Nephron progenitor cell (in vitro differentiated cells): ENCODE results near the gene TMEM208.
A peak's percentile ranks its signal among the peaks of the same experiment; 100 is the strongest.

Experiments used
- DNase-seq: peaks from one replicate; pipeline ENCODE4 v3.0.0; 2021
- H3K27ac Mint-ChIP-seq: 2 replicates; pipeline ENCODE4 v1.8.0; 2021; ENCODE audit warnings: mild to moderate bottlenecking, moderate library complexity, mixed read lengths
- H3K27me3 Mint-ChIP-seq: 2 replicates; pipeline ENCODE4 v1.8.0; 2021; ENCODE audit warnings: mild to moderate bottlenecking, low read depth, mixed read lengths; ENCODE audit not compliant: poor library complexity
- H3K36me3 Mint-ChIP-seq: 2 replicates; pipeline ENCODE4 v1.8.0; 2021; ENCODE audit warnings: low read depth, mixed read lengths
- H3K4me1 Mint-ChIP-seq: 2 replicates; pipeline ENCODE4 v1.8.0; 2021; ENCODE audit warnings: mixed read lengths
- H3K4me3 Mint-ChIP-seq: 2 replicates; pipeline ENCODE4 v1.8.0; 2021; ENCODE audit warnings: mild to moderate bottlenecking, moderate library complexity, mixed read lengths
- H3K9me3 Mint-ChIP-seq: 2 replicates; pipeline ENCODE4 v1.8.0; 2021; ENCODE audit warnings: mild to moderate bottlenecking, moderate library complexity, mixed read lengths
- TF ChIP-seq, protein P1 (sequence below): fragments of 200-600 bp; sonication (generic); IDR thresholded peaks from 2 replicates; pipeline ENCODE4 v1.5.0; 2021; ENCODE audit warnings: antibody characterized with exemption

TMEM208 gene

DNA sequence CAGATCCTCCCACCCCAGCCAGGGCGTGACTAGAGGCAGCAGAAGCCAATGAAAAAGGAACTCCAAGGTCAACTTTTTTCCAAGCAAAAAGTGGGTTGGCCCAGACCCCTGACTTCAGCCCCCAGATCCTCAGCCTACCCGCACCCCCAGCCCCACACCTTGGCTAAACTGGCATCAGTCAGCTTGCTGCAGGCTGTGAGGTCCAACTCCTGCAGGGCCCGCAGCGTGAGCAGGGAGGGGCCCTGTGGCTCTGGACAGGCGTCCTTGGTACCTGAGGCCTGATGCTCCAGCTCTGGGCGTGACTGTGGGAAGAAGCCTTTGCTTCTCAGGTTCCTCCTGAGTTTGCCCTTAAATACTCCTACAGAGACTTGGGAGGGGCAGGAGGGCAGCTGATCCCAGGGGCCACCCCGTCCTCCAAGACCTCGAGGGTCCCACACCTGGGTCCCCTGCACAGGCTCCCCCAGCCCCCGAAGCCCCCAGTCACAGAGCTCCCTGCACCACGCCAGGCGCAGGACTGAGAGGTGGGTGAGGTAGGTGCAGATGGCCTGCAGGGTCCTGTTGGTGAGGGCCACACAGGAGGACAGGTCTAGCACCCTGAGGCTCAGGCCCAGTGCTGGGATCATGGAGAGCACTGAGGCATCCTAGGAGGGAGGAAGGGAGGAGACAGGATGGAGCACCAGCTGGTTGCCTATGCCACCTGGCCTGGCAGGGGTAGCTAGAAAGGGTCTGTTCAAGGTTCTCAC lies 18.6 kb upstream of the TMEM208 start:
- TF ChIP-seq, protein P1, sequence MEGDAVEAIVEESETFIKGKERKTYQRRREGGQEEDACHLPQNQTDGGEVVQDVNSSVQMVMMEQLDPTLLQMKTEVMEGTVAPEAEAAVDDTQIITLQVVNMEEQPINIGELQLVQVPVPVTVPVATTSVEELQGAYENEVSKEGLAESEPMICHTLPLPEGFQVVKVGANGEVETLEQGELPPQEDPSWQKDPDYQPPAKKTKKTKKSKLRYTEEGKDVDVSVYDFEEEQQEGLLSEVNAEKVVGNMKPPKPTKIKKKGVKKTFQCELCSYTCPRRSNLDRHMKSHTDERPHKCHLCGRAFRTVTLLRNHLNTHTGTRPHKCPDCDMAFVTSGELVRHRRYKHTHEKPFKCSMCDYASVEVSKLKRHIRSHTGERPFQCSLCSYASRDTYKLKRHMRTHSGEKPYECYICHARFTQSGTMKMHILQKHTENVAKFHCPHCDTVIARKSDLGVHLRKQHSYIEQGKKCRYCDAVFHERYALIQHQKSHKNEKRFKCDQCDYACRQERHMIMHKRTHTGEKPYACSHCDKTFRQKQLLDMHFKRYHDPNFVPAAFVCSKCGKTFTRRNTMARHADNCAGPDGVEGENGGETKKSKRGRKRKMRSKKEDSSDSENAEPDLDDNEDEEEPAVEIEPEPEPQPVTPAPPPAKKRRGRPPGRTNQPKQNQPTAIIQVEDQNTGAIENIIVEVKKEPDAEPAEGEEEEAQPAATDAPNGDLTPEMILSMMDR: no peak
- H3K9me3 Mint-ChIP-seq: no peaks in the 10 kb centered on the region
- peaks cover 7% of the 10 kb centered on the region for H3K27me3 Mint-ChIP-seq
- H3K4me1 Mint-ChIP-seq: no peaks in the 10 kb centered on the region
- no peak overlapping the region for H3K27ac Mint-ChIP-seq
- no peak overlapping the region for H3K4me3 Mint-ChIP-seq
- no peaks in the 10 kb centered on the region for H3K36me3 Mint-ChIP-seq
- no peak for DNase-seq

DNA sequence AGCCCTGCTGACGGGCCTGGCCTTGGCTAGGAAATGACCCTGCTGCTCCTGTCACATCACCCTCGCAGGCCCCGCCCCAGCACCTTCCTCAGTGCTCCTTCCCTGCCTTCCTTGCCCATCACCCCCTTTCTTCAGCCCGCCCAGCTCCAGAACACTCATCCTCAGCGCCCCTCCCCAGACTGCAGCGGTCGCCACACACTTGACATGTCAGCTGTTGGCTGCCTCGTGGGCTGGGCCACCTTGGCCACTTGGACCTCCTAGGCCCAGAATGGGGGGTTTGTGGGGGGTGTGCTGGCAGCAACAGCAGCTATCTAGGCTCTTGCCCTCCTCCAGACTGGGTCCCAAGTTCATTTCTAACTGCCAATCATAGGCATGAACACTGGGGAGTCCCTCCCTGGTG lies 17.4 kb upstream of the TMEM208 start:
- Mint-ChIP-seq H3K9me3 (no peaks in the 10 kb centered on the region), H3K36me3 (no peaks in the 10 kb centered on the region), H3K27me3 (peaks cover 10% of the 10 kb centered on the region), H3K27ac (no peak overlapping the region), H3K4me3 (no peak overlapping the region), H3K4me1 (no peaks in the 10 kb centered on the region)
- DNase-seq: no peak
- TF ChIP-seq, protein P1: no peak

DNA sequence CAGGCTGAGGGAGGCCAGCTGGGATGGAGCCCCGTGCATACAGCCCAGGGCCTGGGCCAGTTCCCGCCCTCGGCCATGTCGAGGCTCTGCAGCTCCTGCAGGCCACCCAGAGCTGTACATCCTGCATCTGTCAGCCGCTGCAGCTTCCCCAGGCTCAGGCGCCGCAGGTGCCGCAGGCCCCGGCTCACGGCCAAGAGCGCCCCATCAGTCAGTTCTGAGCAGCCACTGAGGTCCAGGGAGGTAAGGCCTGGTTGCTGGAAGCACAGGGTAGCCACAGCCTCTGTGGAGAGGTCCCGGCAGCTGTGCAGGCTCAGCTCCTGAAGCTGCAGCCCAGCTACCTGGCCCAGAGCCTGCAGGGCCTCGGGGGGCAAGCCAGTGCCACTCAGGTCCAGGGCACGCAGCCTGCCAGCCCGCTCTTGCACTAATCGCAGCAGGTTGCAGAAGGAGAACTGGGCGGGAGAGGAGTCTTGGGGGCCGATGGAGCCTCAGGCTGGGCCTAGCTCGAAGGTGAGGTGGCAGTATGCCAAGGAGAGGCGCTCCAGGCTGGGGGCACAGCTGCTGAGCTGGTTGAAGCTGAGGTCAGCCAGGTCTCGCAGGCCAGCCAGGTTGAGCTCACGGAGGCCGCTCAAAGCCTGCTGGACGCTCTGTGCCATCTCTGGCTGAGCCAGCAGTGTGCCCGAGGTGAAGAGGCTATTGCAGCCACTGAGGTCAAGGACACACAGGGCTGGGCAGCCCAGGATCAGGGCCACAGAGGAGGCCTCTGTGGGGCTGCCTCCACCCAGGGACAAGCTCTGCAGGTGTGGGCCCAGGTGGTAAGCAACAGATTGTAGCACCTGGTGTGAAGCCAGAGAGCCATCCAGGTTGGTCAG lies 16.6 kb upstream of the TMEM208 start:
- TF ChIP-seq, protein P1: no peak
- H3K27ac Mint-ChIP-seq: no peak overlapping the region

DNA sequence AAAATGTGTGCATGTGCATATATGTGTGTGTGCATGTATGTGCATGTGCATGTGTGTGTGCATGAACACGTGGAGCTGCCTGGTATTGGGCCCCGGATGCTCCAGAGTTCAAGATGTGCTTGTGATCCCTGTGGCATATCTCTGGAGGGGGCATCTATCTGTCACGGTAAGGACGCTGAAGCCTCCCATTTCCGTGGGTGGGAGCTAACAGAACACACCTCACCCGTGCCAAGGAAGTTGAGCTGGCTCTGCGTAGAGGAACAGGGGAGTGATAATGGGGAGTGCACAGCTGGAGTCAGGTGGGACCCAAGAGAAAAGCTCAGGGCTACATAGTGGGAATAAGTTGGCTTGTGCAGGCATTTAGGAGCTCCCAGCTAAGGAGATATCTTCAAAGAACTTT lies 15.3 kb upstream of the TMEM208 start:
- peaks cover 15% of the 10 kb centered on the region for H3K27me3 Mint-ChIP-seq
- H3K36me3 Mint-ChIP-seq: no peaks in the 10 kb centered on the region
- TF ChIP-seq, protein P1: no peak
- no peak overlapping the region for H3K4me3 Mint-ChIP-seq
- DNase-seq: no peak
- no peaks in the 10 kb centered on the region for H3K4me1 Mint-ChIP-seq
- no peaks in the 10 kb centered on the region for H3K9me3 Mint-ChIP-seq
- peak overlapping the region; percentile 71 for H3K27ac Mint-ChIP-seq

More for the DNA sequence above, 16.6 kb upstream of the TMEM208 start:
- Mint-ChIP-seq H3K27me3 (peaks cover 10% of the 10 kb centered on the region), H3K36me3 (no peaks in the 10 kb centered on the region), H3K4me3 (no peak overlapping the region), H3K9me3 (no peaks in the 10 kb centered on the region), H3K4me1 (no peaks in the 10 kb centered on the region)
- DNase-seq: no peak

DNA sequence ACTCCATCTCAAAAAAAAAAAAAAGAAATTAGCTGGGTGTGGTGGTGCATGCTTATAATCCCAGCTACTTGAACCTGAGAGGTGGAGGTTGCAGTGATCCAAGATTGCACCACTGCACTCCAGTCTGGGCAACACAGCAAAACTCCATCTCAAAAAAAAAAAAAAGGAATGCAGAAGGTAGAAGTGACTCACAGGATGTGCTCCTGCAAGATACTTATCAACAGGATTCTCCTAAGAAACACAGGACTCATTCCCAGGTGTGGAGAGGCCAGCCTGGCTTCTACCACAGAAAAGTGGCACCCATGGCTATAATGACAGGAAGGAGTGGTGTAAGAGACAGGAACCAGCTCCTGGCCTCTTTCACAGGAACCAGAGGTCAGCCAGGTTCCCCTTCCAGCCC lies 14.2 kb upstream of the TMEM208 start:
- Mint-ChIP-seq H3K36me3 (no peaks in the 10 kb centered on the region), H3K4me1 (no peaks in the 10 kb centered on the region), H3K27me3 (peaks cover 15% of the 10 kb centered on the region), H3K27ac (no peak overlapping the region), H3K9me3 (no peaks in the 10 kb centered on the region), H3K4me3 (no peak overlapping the region)
- DNase-seq: no peak
- TF ChIP-seq, protein P1: no peak
